ENCODE results near the gene BTNL3. TPM values are rescaled to one million over a fixed set of nuclear protein-coding genes. Genes with fewer than 3 reads are reported as not detected.

Gene BTNL3
- total RNA-seq, 1 donor from 2014 or later: not detected

- DNase-seq (ENCODE audit: low read depth): no peak
- Histone ChIP-seq H3K36me3 (ENCODE audit: control insufficient read depth, insufficient read depth, low read length) (no peaks in the 10 kb centered on the region), H3K27me3 (ENCODE audit: control insufficient read depth, insufficient read depth, low read length) (no peaks in the 10 kb centered on the region), H3K4me3 (ENCODE audit: low read depth, low read length) (no peak overlapping the region)
- no peak for TF ChIP-seq CTCF (IDR thresholded peaks at IDR 0.05; ENCODE audit: insufficient read depth, low read length, poor library complexity, severe bottlenecking)
Observed at GRCh38 chr5:181042036-181042713, 53.5 kb downstream of the BTNL3 start.

- no peak for DNase-seq (ENCODE audit: low read depth)
- Histone ChIP-seq H3K4me3 (ENCODE audit: low read depth, low read length) (no peak overlapping the region), H3K27me3 (ENCODE audit: control insufficient read depth, insufficient read depth, low read length) (no peaks in the 10 kb centered on the region), H3K36me3 (ENCODE audit: control insufficient read depth, insufficient read depth, low read length) (no peaks in the 10 kb centered on the region)
- no peak for TF ChIP-seq CTCF (IDR thresholded peaks at IDR 0.05; ENCODE audit: insufficient read depth, low read length, poor library complexity, severe bottlenecking)
Observed at GRCh38 chr5:181042722-181043121, 54.1 kb downstream of the BTNL3 start.

GRCh38 chr5:181043285-181044092, 54.8 kb downstream of the BTNL3 start:
- no peak for TF ChIP-seq CTCF (IDR thresholded peaks at IDR 0.05; ENCODE audit: insufficient read depth, low read length, poor library complexity, severe bottlenecking)
- Histone ChIP-seq H3K36me3 (ENCODE audit: control insufficient read depth, insufficient read depth, low read length) (no peaks in the 10 kb centered on the region), H3K4me3 (ENCODE audit: low read depth, low read length) (no peak overlapping the region), H3K27me3 (ENCODE audit: control insufficient read depth, insufficient read depth, low read length) (no peaks in the 10 kb centered on the region)
- DNase-seq (ENCODE audit: low read depth): no peak

GRCh38 chr5:181044093-181044599, 55.5 kb downstream of the BTNL3 start:
- TF ChIP-seq CTCF (IDR thresholded peaks at IDR 0.05; ENCODE audit: insufficient read depth, low read length, poor library complexity, severe bottlenecking): no peak

GRCh38 chr5:181044662-181045305, 56.1 kb downstream of the BTNL3 start:
- no peaks in the 10 kb centered on the region for H3K36me3 ChIP-seq (ENCODE audit: control insufficient read depth, insufficient read depth, low read length)
- no peak for DNase-seq (ENCODE audit: low read depth)
- H3K27me3 ChIP-seq (ENCODE audit: control insufficient read depth, insufficient read depth, low read length): no peaks in the 10 kb centered on the region
- no peak overlapping the region for H3K4me3 ChIP-seq (ENCODE audit: low read depth, low read length)
- TF ChIP-seq CTCF (IDR thresholded peaks at IDR 0.05; ENCODE audit: insufficient read depth, low read length, poor library complexity, severe bottlenecking): no peak

More at GRCh38 chr5:181044093-181044599, 55.5 kb downstream of the BTNL3 start:
- DNase-seq (ENCODE audit: low read depth): no peak
- no peak overlapping the region for H3K4me3 ChIP-seq (ENCODE audit: low read depth, low read length)
- no peaks in the 10 kb centered on the region for H3K36me3 ChIP-seq (ENCODE audit: control insufficient read depth, insufficient read depth, low read length)
- no peaks in the 10 kb centered on the region for H3K27me3 ChIP-seq (ENCODE audit: control insufficient read depth, insufficient read depth, low read length)

Data from kidney epithelial cell (primary cell).